Heart right ventricle (tissue), 16 donors: Measurements from ENCODE around the gene TCF3. TPM values are rescaled to one million over a fixed set of nuclear protein-coding genes. Genes with fewer than 3 reads are reported as not detected.
A peak's percentile ranks its signal among the peaks of the same experiment; 100 is the strongest.

Source experiments
- ATAC-seq, 8 donors: fragments of 200-7000 bp; cut with Tn5 transposase; one replicate each; pipeline ENCODE4 v1.9.1; 2020; ENCODE audit warnings: mild to moderate bottlenecking in 8 of 8, moderate library complexity in 8 of 8, moderate number of reproducible peaks in 1 of 8
- DNase-seq, 2 donors: peaks; one replicate each; pipeline ENCODE4 v3.0.0-alpha.2; 2020
- H3K27ac ChIP-seq, 10 donors: fragments of 200-600 bp; sonication (generic) in 2 of 10; one replicate each; pipeline versions ENCODE4 v1.5.0 to v1.8.0; 2020 to 2022; ENCODE audit warnings: mild to moderate bottlenecking in 3 of 10
- H3K27me3 ChIP-seq, 7 donors: fragments of 200-600 bp; one replicate each; pipeline ENCODE4 v1.8.0; 2021 to 2022; ENCODE audit warnings: mild to moderate bottlenecking in 2 of 7
- H3K36me3 ChIP-seq, 9 donors: fragments of 200-600 bp; sonication (generic) in 1 of 9; one replicate each; pipeline versions ENCODE4 v1.5.0 to v1.8.0; 2020 to 2022; ENCODE audit warnings: mild to moderate bottlenecking in 2 of 9
- H3K4me1 ChIP-seq, 9 donors: fragments of 200-600 bp; sonication (generic) in 1 of 9; one replicate each; pipeline versions ENCODE4 v1.5.0 to v1.8.0; 2020 to 2022; ENCODE audit warnings: mild to moderate bottlenecking in 4 of 9
- H3K4me3 ChIP-seq, 10 donors: fragments of 200-600 bp; sonication (generic) in 2 of 10; one replicate each; pipeline versions ENCODE4 v1.5.0 to v1.8.0; 2020 to 2022; ENCODE audit warnings: mild to moderate bottlenecking in 7 of 10, moderate library complexity in 2 of 10
- H3K9me3 ChIP-seq, 11 donors: fragments of 200-600 bp in 10 of 11; sonication (generic) in 2 of 11; one replicate each; pipeline versions ENCODE4 v1.5.0 to v1.8.0; 2013 to 2022; ENCODE audit warnings: mild to moderate bottlenecking in 2 of 11, control low read depth in 1 of 11, moderate library complexity in 1 of 11
- CTCF ChIP-seq, 9 donors: fragments of 200-600 bp; sonication (generic) in 2 of 9; IDR thresholded peaks; one replicate each; pipeline versions ENCODE4 v1.5.0 to v1.8.0; 2021 to 2022; ENCODE audit warnings: antibody characterized with exemption in 9 of 9, mild to moderate bottlenecking in 5 of 9, moderate library complexity in 1 of 9
- WGBS, 2 donors: extraction: QIAGEN DNeasy Blood & Tissue Kit; methylation state at CpG; one replicate each; pipeline ENCODE4 v1.1.7; 2013; ENCODE audit warnings: inconsistent platforms in 1 of 2; 5-methylcytosine and 5-hydroxymethylcytosine counted together
- intact Hi-C, 10 donors: fragments of 100-400 bp; cut with DNase I; formaldehyde crosslinking; loops; one replicate each; pipeline versions ENCODE4 v1.11.1 to v1.14.2; 2022
- polyA plus RNA-seq, 2 donors: library from polyadenylated mRNA; stranded (reverse); fragments of 200-250 nt; gene quantifications; one replicate each; pipeline ENCODE4 v1.2.3, GENCODE V29; 2013
- total RNA-seq, 10 donors: library from RNA; stranded (reverse); fragmentation: NEBNext Ultra II Directional in 3 of 10; extraction: Animal tissue kit (Norgen Biotek cat#: 25700) in 3 of 10; gene quantifications; one replicate each; pipeline versions ENCODE4 v1.2.1 to v1.2.4, GENCODE V29; 2021 to 2023
- donor health status: Arrhythmogenic right ventricular cardiomyopathy.
- donor health status: ischemic (EF 13 %, LVEDD 7.1; RV severe dilation, severe dysfunction).
- donor health status: healthy with polysubstance abuse.
- donor health status: DM: no; HTN: yes; CAD: no.
- donor health status: DM: no; HTN: no; CAD: no.
- donor health status: ischemic (EF 25% LVEDD 6.9; RV normal size, moderate dysfunction).
- donor health status: ischemic (EF 25% LVEDD 5.7; RV mildly dilated, moderate dysfunction).
- donor health status: healthy.
- donor health status: DM: yes; HTN: yes; CAD: no.
- donor health status: Ischemic cardiomyopathy.
- donor health status: ischemic (EF 35%, LVEDD 5.7; RV mildly dilated, moderate dysfunction).
- donor health status: nonischemic (EF 11% LVEDD 7.7; RV severe dilation, severe dysfunction).
- donor health status: DM: yes; HTN: yes; CAD: no.
- donor health status: PGD.
- donor health status: ischemic (EF 29% LVEDD 5.4; RV normal size, mild dysfunction).
- donor health status: nonischemic (EF 23%, LVEDD 6.1; RV moderate dilation, normal function).

Gene TCF3
- total and polyA plus RNA-seq, 12 donors, result 12.4 to 38.1 (median 19.5) TPM

DNA sequence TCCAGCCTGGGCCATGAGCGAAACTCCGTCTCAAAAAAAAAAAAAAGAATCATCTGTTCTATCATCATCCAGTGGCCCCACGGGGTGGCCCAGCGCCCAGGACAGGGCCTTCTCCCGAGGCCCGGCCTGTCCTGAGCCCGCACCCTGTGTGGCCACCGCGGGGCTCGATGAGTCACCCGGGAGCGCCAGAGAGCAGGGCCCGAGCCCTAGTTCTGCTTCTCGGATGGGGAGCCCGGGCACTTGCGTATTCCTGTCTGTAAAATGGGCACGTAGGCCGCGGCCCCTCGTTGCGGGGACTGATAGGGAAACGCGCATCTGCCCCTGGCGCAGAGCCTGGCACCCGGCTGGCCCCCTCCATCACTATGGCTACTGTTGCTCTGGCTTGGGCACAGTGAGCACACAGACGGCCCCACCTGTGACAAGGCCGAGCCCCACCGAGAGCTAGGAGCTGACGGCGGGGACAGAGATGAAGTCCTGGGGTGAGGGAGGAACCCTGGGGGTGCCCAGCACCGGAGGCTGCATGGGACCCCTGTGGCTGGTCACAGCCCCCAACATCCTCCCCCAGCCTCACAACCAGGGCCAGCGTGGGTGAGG is 25.9 kb downstream of the TCF3 start:
- DNase-seq (no peak), ATAC-seq (no peak)
- WGBS, 2 donors, result 93 to 94% methylated on average over 31 to 32 of the region's 32 CpGs
- Histone ChIP-seq H3K4me3 (no peak overlapping the region), H3K4me1 (no peaks in the 10 kb centered on the region), H3K27ac (no peak overlapping the region), H3K9me3 (no peaks in the 10 kb centered on the region), H3K27me3 (no peaks in the 10 kb centered on the region), H3K36me3 (peaks cover 0 to 68% (median 5%) of the 10 kb centered on the region in 9 donors)
- no peak for TF ChIP-seq CTCF (IDR thresholded peaks at IDR 0.05)
- intact Hi-C loops, result no loop called here

GRCh38 chr19:1624458-1624857 is 28.0 kb downstream of the TCF3 start:
- no peak overlapping the region for H3K27ac ChIP-seq
- ATAC-seq, result peak in 6 of 8 donors; percentile 35 to 73 (median 59)
- no peaks in the 10 kb centered on the region for H3K27me3 ChIP-seq
- H3K4me3 ChIP-seq, result no peak overlapping the region
- peak; percentile 48 to 50 for DNase-seq
- intact Hi-C loops, result loop anchor here in 1 of 10 donors (5.0 kb wide), 1 partner anchor 143 kb away; no protein-coding TSS in a partner anchor
- TF ChIP-seq CTCF (IDR thresholded peaks at IDR 0.05), result peak in 7 of 9 donors; percentile 46 to 64 (median 54)
- H3K4me1 ChIP-seq, result no peaks in the 10 kb centered on the region
- 66 to 87% methylated on average over 23 of the region's 23 CpGs for WGBS, 2 donors
- peaks cover 0 to 72% (median 5%) of the 10 kb centered on the region in 9 donors for H3K36me3 ChIP-seq
- H3K9me3 ChIP-seq, result no peaks in the 10 kb centered on the region

DNA sequence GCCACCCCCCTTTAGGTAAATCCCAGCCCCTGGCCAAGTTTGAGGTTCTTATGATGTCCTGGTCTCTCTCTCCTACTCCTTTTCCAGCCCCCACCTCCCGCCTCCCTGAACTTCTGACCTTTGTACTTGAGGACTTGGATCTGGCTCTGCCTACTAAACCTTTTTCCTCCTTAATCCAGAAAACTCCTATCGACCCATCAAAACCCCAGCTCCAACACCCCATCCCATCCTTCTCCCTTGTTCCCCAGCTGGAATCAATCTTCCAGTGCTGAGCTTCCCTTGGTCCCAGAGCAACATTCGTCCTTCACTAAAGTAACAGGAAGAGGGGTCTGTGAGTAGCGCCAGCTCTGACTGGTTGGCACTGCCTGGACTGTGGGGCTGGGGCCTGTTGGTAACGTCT is 29.9 kb downstream of the TCF3 start:
- Histone ChIP-seq H3K4me3 (no peak overlapping the region), H3K27me3 (no peaks in the 10 kb centered on the region), H3K9me3 (no peaks in the 10 kb centered on the region), H3K27ac (no peak overlapping the region), H3K4me1 (peaks cover 0 to 15% (median 0%) of the 10 kb centered on the region in 9 donors), H3K36me3 (peaks cover 0 to 90% (median 5%) of the 10 kb centered on the region in 9 donors)
- no peak for DNase-seq
- no peak for ATAC-seq
- TF ChIP-seq CTCF (IDR thresholded peaks at IDR 0.05), result no peak
- 94 to 95% methylated on average over 5 of the region's 5 CpGs for WGBS, 2 donors
- intact Hi-C loops, result loop anchor here in 1 of 10 donors (5.0 kb wide), 1 partner anchor 145 kb away; no protein-coding TSS in a partner anchor

GRCh38 chr19:1622007-1622406 is 30.4 kb downstream of the TCF3 start:
- no peak for DNase-seq
- intact Hi-C loops, result loop anchor here in 1 of 10 donors (5.0 kb wide), 1 partner anchor 145 kb away; no protein-coding TSS in a partner anchor
- H3K4me3 ChIP-seq, result no peak overlapping the region
- peaks cover 0 to 20% (median 3%) of the 10 kb centered on the region in 9 donors for H3K4me1 ChIP-seq
- peaks cover 0 to 93% (median 5%) of the 10 kb centered on the region in 9 donors for H3K36me3 ChIP-seq
- no peak overlapping the region for H3K27ac ChIP-seq
- no peaks in the 10 kb centered on the region for H3K9me3 ChIP-seq
- no peaks in the 10 kb centered on the region for H3K27me3 ChIP-seq
- no peak for ATAC-seq
- no peak for TF ChIP-seq CTCF (IDR thresholded peaks at IDR 0.05)
- 88 to 90% methylated on average over 18 to 23 of the region's 23 CpGs for WGBS, 2 donors
